Activated naive CD8-positive, alpha-beta T cell (primary cell): ENCODE data around the gene IYD.

Source experiments
- H3K27ac Mint-ChIP-seq: one replicate; pipeline ENCODE4 v1.8.0; 2021; ENCODE audit warnings: mixed read lengths
- H3K27me3 Mint-ChIP-seq: one replicate; pipeline ENCODE4 v1.8.0; 2021; ENCODE audit warnings: mixed read lengths
- H3K36me3 Mint-ChIP-seq: one replicate; pipeline ENCODE4 v1.8.0; 2021; ENCODE audit warnings: mixed read lengths
- H3K4me1 Mint-ChIP-seq: one replicate; pipeline ENCODE4 v1.8.0; 2021; ENCODE audit warnings: low read depth, mixed read lengths
- H3K4me3 Mint-ChIP-seq: one replicate; pipeline ENCODE4 v1.8.0; 2021; ENCODE audit warnings: mild to moderate bottlenecking, mixed read lengths
- H3K9me3 Mint-ChIP-seq: one replicate; pipeline ENCODE4 v1.8.0; 2021; ENCODE audit warnings: low read depth, mixed read lengths

Gene IYD

DNA sequence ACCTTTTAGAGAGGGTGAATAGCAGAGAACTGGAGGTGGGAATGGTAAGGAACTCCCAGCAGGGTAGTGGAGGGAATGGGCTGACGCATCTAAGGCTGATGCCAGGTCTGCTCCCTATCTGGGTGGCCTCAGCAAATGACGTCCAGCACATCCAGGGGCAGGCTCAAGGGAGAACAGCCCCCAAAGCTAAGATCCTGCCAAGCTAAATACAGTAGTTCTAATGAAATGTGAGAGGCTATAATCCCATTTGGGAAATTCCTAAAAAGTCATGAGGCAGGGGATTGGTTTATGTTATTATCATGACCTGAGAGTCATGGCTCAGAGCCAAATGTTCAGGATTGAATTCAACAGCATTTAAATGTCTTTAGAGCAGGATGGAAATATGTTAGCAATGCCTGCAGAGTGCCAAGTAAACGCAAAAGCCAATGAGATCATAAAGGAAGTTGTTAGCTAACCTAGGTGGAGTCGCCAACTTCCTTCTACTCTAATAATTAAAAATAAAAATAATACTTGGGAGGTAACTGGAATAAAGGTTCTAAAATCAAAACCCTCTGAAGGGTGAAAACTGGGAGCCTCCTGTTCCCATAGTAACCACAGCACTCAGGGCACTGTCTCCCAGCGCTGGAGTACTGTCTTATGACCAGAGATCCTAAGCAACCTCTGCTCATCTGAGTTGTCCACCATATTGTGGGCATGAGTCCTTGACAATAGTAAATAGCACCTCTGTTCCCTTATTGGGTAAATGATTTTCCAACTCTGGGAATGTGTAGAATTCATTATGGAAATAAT lies 34.8 kb downstream of the IYD start:
- peaks cover 22% of the 10 kb centered on the region for H3K27me3 Mint-ChIP-seq
- H3K4me3 Mint-ChIP-seq = no peak overlapping the region
- no peaks in the 10 kb centered on the region for H3K36me3 Mint-ChIP-seq
- no peaks in the 10 kb centered on the region for H3K4me1 Mint-ChIP-seq
- H3K27ac Mint-ChIP-seq = no peak overlapping the region
- peaks cover 11% of the 10 kb centered on the region for H3K9me3 Mint-ChIP-seq

DNA sequence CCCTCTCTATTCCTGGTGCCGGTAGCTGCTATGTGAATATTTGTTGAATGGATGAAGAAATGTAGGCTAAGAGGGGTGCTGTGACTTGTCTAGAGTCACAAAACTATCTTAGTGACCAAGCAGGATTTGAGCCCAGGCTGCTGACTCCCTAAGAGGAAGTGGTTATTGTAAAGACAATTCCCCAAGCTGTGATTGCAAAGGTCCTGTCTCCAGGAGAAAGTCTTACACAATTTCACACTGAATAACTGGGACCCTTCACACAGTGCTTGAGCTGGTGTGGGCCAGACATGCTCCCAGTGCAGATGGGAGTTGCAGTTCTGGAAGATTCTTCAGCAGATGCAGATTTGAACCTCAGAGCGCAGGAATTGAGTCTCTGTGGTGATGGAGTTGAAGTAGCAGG lies 38.1 kb downstream of the IYD start:
- Mint-ChIP-seq H3K9me3 (peaks cover 11% of the 10 kb centered on the region), H3K27ac (no peak overlapping the region), H3K27me3 (peaks cover 21% of the 10 kb centered on the region), H3K4me3 (no peak overlapping the region), H3K4me1 (no peaks in the 10 kb centered on the region), H3K36me3 (no peaks in the 10 kb centered on the region)

DNA sequence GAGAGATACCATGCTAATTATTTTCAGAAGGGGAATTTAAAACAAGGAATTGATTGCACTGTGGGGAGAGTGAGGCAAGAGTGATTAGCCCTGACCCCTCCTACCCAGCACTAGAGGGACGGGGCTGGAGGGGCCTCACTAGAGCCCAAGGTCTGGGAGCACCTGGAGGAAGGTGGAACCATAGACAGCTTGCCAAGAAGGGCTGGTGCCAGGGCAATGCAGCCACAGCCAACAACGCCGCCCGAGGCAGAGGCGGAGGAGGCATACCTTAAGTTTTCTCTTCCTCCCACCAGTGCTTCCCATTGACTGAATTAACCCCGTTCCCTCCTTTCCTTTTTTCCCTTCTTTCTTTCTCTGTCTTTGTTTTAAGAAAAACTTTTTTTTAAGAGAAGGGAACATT lies 40.0 kb downstream of the IYD start:
- peaks cover 19% of the 10 kb centered on the region for H3K27me3 Mint-ChIP-seq
- H3K27ac Mint-ChIP-seq = no peak overlapping the region
- peaks cover 11% of the 10 kb centered on the region for H3K9me3 Mint-ChIP-seq
- H3K4me3 Mint-ChIP-seq = no peak overlapping the region
- H3K4me1 Mint-ChIP-seq = no peaks in the 10 kb centered on the region
- H3K36me3 Mint-ChIP-seq = no peaks in the 10 kb centered on the region

DNA sequence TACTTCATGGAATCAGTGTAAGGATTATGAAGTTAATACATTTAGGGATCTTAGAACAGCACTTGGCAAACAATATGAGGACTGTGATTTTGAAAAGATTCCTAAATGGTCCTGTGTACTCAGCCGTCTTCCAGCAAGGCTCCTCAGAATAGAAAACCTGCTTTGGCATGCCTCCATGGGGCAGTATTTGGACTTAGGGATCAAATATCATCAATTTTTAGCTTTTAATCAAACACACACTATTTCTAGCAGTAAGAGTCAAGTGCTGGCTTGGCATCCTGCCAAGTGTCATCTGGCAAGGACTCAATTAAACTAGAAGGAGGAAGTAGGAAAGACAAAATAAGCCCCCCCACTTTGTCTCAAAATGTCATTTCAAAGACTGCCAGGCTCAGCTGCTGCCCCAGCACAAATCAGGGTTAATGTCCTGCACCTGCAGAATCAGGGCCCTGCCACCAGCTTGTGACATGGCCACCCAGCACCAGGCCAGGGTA lies 40.8 kb downstream of the IYD start:
- H3K4me1 Mint-ChIP-seq = no peaks in the 10 kb centered on the region
- peaks cover 11% of the 10 kb centered on the region for H3K9me3 Mint-ChIP-seq

DNA sequence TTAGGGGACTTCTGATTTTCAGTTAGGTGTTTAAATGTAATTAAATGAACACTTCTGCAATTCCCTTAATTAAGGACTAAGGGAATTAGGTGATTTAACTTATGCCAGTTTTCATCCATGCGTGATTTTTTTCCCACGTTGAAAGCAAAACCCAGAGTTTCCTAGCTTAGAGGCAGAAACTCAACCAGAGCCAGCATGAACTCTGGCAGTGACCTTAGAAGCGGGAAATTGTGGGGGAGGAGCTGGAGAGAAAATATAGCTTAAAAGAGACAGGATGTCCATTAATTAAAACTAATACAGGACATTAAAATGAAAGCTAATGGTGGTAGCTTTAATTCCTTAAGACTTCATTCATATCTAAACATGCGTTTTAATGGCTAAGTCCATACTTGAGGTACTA lies 41.6 kb downstream of the IYD start:
- Mint-ChIP-seq H3K27me3 (peaks cover 25% of the 10 kb centered on the region), H3K9me3 (peaks cover 3% of the 10 kb centered on the region), H3K4me3 (no peak overlapping the region), H3K27ac (no peak overlapping the region), H3K4me1 (no peaks in the 10 kb centered on the region), H3K36me3 (no peaks in the 10 kb centered on the region)

More for the DNA sequence above, 40.8 kb downstream of the IYD start:
- peaks cover 21% of the 10 kb centered on the region for H3K27me3 Mint-ChIP-seq
- H3K36me3 Mint-ChIP-seq = no peaks in the 10 kb centered on the region
- no peak overlapping the region for H3K4me3 Mint-ChIP-seq
- no peak overlapping the region for H3K27ac Mint-ChIP-seq

DNA sequence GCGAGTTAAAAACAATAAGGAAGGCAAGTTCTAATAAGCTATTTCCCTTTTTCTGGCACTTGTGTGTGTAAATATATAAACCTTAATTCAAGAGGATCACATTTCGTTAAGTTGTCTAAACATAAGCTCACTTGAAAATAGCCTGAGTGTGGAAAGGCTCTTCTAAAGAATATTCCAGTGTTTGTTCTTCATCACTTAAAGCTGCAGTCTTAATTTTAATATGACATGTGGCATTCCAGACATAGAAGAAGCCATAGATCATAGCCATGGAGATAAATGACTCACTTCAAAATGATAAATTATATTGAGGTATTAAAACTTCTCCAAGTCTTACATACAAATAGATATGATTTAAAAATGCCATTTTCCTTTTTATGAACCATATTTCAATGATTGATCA lies 42.1 kb downstream of the IYD start:
- H3K36me3 Mint-ChIP-seq = no peaks in the 10 kb centered on the region
- no peaks in the 10 kb centered on the region for H3K4me1 Mint-ChIP-seq
- no peak overlapping the region for H3K4me3 Mint-ChIP-seq
- peaks cover 2% of the 10 kb centered on the region for H3K9me3 Mint-ChIP-seq
- peaks cover 28% of the 10 kb centered on the region for H3K27me3 Mint-ChIP-seq
- no peak overlapping the region for H3K27ac Mint-ChIP-seq

DNA sequence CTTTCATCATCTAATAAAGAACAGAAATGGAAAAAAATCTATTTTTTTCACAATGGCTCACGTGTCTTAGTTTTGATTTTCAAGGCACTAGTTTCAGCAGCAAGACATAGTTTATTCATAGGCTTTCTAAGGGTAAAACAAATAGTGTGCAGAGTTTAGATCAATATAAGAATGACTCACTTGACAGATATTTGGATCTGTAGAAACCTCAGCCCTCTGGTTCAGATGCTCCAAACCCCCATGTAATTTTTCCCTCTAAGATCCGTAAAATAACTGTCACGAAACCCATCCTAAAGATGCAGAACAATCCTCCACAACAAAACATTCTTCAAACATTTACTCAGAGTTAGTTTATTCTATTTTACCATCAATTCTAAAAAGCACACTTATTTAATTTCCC lies 43.4 kb downstream of the IYD start:
- H3K27me3 Mint-ChIP-seq = peaks cover 25% of the 10 kb centered on the region
- no peaks in the 10 kb centered on the region for H3K36me3 Mint-ChIP-seq
- no peaks in the 10 kb centered on the region for H3K9me3 Mint-ChIP-seq
- H3K27ac Mint-ChIP-seq = no peak overlapping the region
- H3K4me3 Mint-ChIP-seq = no peak overlapping the region
- H3K4me1 Mint-ChIP-seq = peaks cover under 1% of the 10 kb centered on the region

DNA sequence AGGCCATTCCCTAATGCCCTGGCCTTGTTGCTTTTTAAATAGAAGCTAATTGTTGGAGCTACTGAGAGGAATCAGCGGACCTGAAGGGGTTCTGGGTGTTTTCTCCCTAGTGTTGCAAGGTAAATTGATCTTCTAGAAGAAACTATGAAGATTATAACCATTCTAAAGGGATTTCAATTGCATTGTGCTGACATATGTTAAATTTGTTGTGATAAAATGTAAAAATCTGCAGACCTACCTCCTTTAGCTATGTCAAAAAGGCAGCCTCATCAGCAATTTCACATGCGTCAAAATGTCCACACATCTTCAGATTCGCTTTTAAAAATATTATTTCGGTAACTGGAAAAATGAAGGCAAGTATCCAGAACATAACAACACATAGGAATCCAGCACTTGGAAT lies 44.4 kb downstream of the IYD start:
- H3K4me3 Mint-ChIP-seq = no peak overlapping the region
- no peak overlapping the region for H3K27ac Mint-ChIP-seq
- peaks cover 11% of the 10 kb centered on the region for H3K4me1 Mint-ChIP-seq
- no peaks in the 10 kb centered on the region for H3K9me3 Mint-ChIP-seq
- H3K36me3 Mint-ChIP-seq = no peaks in the 10 kb centered on the region
- peaks cover 29% of the 10 kb centered on the region for H3K27me3 Mint-ChIP-seq

DNA sequence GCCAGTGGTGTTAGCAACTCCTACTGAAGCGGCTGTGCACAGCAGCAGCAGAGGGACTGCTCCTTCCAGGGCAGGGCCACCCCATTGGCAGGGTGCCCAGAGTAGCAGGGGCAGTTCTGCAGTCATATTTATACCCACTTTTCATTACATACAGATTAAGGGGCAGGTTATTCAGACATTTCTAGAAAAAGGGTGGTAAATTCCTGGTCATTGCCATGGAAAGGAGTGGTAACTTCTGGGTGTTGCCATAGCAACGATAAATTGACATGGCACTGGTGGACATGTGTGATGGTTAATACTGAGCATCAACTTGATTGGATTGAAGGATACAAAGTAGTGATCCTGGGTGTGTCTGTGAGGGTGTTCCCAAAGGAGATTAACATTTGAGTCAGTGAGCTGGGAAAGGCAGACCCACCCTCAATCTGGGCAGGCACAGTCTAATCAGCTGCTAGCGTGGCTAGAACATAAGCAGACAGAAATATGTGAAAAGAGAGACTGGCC lies 45.0 kb downstream of the IYD start:
- no peak overlapping the region for H3K4me3 Mint-ChIP-seq
- peaks cover 27% of the 10 kb centered on the region for H3K27me3 Mint-ChIP-seq
- no peak overlapping the region for H3K27ac Mint-ChIP-seq
- H3K9me3 Mint-ChIP-seq = no peaks in the 10 kb centered on the region
- H3K4me1 Mint-ChIP-seq = peaks cover 17% of the 10 kb centered on the region
- H3K36me3 Mint-ChIP-seq = no peaks in the 10 kb centered on the region

DNA sequence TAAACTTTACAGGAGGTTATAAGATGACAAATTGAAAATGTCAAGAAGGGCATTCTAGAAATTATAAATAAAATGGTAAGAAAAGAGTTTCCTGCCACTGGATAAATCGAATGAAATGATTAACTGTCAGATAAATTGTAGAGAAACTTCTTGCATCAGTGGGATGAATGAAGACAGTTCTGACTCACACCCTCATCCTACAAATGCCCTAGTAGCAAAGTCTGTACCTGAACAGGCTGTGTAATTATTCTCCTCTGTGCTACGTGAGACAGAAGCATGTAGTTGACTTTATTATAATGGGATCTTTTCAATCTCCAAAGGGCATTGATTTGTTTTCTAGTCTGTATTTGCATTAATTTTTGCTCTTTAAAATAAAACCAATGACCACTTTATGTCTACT lies 47.3 kb downstream of the IYD start:
- peaks cover 25% of the 10 kb centered on the region for H3K27me3 Mint-ChIP-seq

DNA sequence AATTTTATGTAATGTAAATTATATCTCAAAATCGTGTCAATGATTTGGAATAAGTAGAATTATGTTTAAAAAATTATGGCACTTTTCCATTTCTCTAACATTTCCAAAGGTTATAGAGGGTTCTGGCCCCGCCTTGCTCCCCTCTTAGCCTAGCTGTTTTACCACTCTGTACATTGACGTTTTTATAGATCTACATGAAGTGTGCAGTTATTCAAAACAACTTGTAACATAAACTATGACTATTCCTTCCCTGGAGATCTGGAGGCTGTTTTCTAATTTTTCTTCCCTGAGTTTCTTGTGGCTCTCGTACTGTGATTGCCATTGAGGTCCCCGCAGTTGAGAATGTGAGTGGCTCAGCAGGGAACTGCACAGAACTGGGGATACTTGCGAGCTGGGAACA lies 48.4 kb downstream of the IYD start:
- Mint-ChIP-seq H3K36me3 (no peaks in the 10 kb centered on the region), H3K4me3 (peak overlapping the region; percentile 11), H3K27me3 (peaks cover 24% of the 10 kb centered on the region), H3K9me3 (peaks cover 6% of the 10 kb centered on the region), H3K4me1 (peaks cover 21% of the 10 kb centered on the region), H3K27ac (no peak overlapping the region)

More for the DNA sequence above, 47.3 kb downstream of the IYD start:
- Mint-ChIP-seq H3K4me1 (peaks cover 21% of the 10 kb centered on the region), H3K36me3 (no peaks in the 10 kb centered on the region), H3K9me3 (peaks cover 6% of the 10 kb centered on the region), H3K4me3 (no peak overlapping the region), H3K27ac (no peak overlapping the region)

DNA sequence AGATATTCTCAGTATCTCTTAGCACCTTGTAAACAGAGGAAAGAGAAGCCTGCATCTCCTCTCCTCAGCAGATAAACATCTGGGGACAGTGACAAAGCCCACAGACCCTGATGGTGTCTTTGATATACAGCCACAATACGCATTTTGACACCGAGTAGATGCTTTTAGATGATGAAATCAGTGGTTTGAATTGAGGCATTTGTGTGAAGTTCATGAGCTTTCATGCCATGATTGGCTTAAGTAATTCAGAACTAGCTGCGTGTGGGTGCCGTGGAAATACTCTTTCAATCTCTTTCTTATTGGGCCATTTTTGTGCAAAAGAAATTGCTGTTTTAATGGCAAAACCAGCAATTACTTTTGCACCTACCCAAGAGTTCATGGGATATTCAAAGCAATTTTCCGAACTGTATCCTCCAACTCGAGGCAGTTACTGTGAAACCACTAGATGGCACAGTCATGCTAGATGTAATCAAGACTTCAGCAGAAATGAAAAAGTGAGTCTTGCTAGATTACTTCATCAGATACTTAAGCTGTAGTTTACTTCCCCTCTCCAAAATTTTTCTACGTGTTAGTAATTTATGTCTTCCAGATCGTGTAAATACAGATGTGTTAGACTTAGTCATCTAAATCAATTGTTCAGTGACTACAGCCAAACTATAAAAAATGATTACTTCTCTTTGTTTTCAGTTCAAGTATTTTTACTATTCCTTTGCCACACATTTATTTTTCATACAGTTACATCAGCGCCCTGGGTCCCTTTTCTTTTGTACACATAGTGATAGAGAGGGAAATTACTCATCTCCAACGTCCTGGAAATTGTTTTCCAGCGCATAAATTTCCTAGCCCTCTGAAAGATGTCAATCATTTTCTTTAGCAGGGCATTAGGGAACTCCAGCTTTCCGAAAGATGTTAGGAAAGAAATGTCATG lies 49.4 kb downstream of the IYD start:
- Mint-ChIP-seq H3K27ac (no peak overlapping the region), H3K36me3 (no peaks in the 10 kb centered on the region), H3K4me1 (peaks cover 21% of the 10 kb centered on the region), H3K27me3 (peaks cover 17% of the 10 kb centered on the region), H3K4me3 (peak overlapping the region; percentile 89), H3K9me3 (peaks cover 6% of the 10 kb centered on the region)

DNA sequence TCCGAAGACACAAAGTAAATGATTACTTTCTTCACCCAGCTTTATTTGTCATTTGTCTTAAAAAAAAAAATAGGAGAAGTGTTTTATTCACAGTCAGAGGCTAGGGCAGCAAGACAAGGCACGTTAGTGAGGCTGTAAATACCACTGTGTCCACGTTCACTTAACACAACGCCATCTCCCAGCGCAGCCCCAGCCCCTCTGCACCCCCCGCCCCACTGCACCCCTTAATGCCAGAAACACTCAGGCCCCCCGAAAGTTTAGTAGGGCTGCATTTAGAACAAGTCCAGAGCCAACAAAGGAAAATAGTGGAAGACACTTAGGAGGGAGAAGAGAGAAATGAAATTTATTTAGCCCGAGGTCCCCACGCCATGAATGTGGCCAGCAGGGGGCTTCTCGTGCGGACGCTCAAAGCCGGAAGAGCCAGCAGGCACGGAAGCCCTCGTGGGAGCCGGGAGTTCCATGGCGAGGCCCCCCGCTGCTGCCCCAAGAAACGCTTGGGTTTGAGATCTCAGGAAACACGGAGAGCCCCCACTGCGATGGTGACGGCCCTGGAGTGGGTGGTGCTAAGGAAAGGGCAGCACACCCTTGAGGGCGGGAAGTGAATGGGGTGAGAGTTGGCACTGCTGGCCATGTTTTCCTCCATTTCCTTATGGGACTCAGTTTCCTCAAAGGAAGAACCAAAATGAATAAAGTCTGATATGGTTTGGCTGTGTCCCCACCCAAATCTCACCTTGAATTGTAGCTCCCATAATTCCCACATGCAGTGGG lies 50.2 kb downstream of the IYD start:
- peak overlapping the region; percentile 17 for H3K27ac Mint-ChIP-seq
- peaks cover 6% of the 10 kb centered on the region for H3K9me3 Mint-ChIP-seq
- H3K4me3 Mint-ChIP-seq = peak overlapping the region; percentile 89
- H3K4me1 Mint-ChIP-seq = peaks cover 21% of the 10 kb centered on the region
- H3K36me3 Mint-ChIP-seq = no peaks in the 10 kb centered on the region
- H3K27me3 Mint-ChIP-seq = peaks cover 15% of the 10 kb centered on the region

DNA sequence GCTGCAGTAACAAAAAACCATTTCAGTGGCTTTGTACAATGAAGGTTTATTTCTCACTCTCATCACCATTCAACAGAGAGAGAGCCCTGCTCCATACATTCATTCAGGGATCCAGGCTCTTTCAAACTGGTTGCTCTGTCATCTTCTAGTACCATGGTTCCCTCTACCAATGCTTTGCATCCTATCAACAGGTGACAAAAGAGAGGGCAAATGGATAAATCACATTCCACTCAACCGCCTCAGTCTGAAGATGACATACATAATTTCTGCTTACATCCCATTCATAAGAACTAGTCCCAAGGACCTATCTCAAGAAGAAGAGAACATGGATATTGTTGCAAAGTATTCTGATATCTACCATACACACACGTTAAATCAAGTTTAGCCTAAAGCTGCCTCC lies 51.6 kb downstream of the IYD start:
- Mint-ChIP-seq H3K36me3 (no peaks in the 10 kb centered on the region), H3K4me1 (peaks cover 21% of the 10 kb centered on the region), H3K4me3 (no peak overlapping the region), H3K27ac (no peak overlapping the region), H3K27me3 (peaks cover 11% of the 10 kb centered on the region), H3K9me3 (peaks cover 6% of the 10 kb centered on the region)
